ENCODE results near the gene C3orf20.

The C3orf20 gene

DNA sequence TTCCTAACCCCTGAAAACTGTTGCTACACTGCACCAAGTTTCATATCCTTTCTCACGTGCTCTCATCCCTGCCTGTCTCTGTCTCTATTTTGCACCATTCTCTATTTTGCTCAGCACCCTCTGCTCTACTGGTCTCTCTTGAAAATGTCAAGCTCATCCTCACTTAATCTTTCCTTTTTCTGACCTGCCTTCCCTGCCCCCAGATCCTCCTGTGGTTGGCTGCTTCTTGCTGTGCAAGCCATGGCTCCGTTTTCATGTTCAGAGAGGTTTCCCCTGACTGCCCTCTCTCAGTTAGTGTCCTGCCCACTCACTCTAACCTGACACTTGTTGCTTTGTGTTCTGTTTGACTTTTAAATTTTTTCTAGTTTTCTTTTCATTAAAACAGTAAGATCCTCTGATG lies 17.4 kb upstream of the C3orf20 start:
- TF ChIP-seq MYC (IDR thresholded peaks at IDR 0.05; ENCODE audit: low read depth, low read length) (no peak), POLR2A (IDR thresholded peaks at IDR 0.05; ENCODE audit: extremely low read depth, insufficient read length) (no peak)
- DNase-seq (ENCODE audit: low read depth) = no peak
- H3K4me3 ChIP-seq (ENCODE audit: low read depth, low read length) = no peak overlapping the region

DNA sequence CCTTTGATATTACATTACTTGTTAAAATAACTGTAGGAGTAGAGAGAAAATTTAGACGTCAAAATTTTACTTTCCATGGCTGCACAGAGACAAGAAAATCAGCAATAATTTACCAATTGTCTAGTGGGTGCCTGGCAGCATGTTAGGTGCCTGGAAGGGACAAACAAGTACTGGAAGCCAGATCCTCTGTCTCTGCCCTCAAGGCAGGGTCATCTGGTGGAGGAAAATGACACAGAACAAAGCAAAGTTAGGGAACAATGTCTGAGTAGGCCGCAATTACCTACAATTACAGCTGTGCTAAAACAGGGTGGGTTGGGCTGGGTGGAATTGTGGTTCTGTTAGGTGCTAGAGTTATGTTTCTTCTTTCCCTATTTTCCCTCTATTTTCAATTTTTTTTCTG lies 16.0 kb upstream of the C3orf20 start:
- DNase-seq (ENCODE audit: low read depth) = no peak
- no peak for TF ChIP-seq MYC (IDR thresholded peaks at IDR 0.05; ENCODE audit: low read depth, low read length)
- no peak overlapping the region for H3K4me3 ChIP-seq (ENCODE audit: low read depth, low read length)

DNA sequence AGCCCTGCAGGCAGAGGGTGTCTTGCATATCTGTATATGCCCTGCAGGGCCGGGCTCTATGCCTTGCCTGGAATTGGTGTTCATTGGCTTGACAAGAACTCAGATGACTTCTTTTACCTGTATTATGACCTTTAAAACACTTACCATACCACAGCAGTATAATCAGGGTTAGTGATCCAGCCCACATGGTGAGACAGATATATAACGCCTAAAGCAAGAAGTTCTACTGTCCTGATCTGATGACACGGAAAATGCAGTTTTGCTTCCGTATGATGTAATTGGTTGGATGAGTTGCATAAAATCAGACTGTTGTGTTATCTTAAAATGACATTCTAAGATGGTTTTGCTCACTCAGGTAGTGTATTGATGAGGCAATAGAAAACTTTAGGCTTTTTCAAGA lies 14.0 kb upstream of the C3orf20 start:
- H3K4me3 ChIP-seq (ENCODE audit: low read depth, low read length) = no peak overlapping the region
- no peak for DNase-seq (ENCODE audit: low read depth)
- TF ChIP-seq POLR2A (IDR thresholded peaks at IDR 0.05; ENCODE audit: extremely low read depth, insufficient read length) (no peak), MYC (IDR thresholded peaks at IDR 0.05; ENCODE audit: low read depth, low read length) (no peak)
- TF ChIP-seq, protein P1, sequence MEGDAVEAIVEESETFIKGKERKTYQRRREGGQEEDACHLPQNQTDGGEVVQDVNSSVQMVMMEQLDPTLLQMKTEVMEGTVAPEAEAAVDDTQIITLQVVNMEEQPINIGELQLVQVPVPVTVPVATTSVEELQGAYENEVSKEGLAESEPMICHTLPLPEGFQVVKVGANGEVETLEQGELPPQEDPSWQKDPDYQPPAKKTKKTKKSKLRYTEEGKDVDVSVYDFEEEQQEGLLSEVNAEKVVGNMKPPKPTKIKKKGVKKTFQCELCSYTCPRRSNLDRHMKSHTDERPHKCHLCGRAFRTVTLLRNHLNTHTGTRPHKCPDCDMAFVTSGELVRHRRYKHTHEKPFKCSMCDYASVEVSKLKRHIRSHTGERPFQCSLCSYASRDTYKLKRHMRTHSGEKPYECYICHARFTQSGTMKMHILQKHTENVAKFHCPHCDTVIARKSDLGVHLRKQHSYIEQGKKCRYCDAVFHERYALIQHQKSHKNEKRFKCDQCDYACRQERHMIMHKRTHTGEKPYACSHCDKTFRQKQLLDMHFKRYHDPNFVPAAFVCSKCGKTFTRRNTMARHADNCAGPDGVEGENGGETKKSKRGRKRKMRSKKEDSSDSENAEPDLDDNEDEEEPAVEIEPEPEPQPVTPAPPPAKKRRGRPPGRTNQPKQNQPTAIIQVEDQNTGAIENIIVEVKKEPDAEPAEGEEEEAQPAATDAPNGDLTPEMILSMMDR (IDR thresholded peaks at IDR 0.05; ENCODE audit: low read depth, low read length) = no peak
- TF ChIP-seq, protein P2, sequence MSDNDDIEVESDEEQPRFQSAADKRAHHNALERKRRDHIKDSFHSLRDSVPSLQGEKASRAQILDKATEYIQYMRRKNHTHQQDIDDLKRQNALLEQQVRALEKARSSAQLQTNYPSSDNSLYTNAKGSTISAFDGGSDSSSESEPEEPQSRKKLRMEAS (IDR thresholded peaks at IDR 0.05; ENCODE audit: low read depth, low read length) = no peak

DNA sequence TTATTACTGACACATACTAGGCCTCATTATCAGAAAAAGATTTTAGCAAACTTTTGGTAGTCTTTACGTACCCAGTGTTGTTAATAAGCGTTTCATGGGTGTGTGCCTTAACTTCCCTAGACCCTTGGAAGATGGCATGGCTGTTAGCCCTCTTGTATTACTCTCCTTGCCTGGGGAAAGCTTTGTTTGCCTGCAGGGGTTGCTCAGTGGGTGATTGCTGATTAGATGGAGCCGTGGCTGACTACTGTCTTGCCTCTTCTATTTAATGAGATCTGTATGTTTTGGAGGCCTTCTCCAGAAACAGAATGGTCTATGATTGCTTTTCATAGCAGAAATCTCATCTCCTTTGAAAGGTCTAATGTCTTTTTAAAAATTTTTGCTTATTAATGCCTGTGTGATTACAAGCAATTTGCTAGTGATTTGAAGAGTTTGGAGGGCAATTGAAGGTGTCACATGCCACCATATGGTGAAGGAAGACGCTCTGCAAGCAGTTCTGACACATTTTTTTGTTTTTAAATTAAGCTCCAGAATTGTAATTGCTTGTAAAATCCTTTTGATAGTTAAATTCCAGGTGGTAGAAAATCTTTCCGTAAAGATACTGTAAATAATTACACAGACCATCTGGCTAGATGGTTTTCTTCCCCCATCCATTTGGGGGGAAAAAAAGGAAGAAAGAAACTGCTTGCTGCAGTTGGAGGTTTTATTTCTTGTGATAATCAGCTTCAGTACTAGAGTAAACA lies 11.4 kb upstream of the C3orf20 start:
- DNase-seq (ENCODE audit: low read depth) = no peak
- no peak overlapping the region for H3K4me3 ChIP-seq (ENCODE audit: low read depth, low read length)
- TF ChIP-seq, protein P1 (IDR thresholded peaks at IDR 0.05; ENCODE audit: low read depth, low read length) = no peak
- TF ChIP-seq, protein P2 (IDR thresholded peaks at IDR 0.05; ENCODE audit: low read depth, low read length) = no peak
- TF ChIP-seq MYC (IDR thresholded peaks at IDR 0.05; ENCODE audit: low read depth, low read length) = no peak
- no peak for TF ChIP-seq POLR2A (IDR thresholded peaks at IDR 0.05; ENCODE audit: extremely low read depth, insufficient read length)

DNA sequence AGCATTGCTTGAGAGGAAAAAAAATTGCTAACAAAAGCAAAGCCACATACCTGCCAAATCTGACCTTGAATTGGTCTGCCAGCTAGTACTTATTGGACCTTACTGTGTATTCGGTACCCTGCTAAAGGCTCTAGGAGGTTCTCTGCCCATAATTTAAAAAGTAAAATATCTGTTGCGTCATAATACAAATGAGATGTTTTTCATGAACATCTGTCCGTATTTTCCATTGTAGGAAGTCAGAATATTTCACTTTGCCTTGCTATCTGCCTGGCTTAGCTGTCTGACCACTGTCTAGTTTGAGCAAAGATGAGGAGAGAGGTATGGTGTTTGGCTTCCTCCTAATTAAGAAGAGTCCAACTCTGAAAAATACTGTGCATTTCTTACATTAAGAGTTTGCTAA lies 10.8 kb upstream of the C3orf20 start:
- TF ChIP-seq MYC (IDR thresholded peaks at IDR 0.05; ENCODE audit: low read depth, low read length) = no peak
- no peak for TF ChIP-seq POLR2A (IDR thresholded peaks at IDR 0.05; ENCODE audit: extremely low read depth, insufficient read length)
- TF ChIP-seq, protein P1 (IDR thresholded peaks at IDR 0.05; ENCODE audit: low read depth, low read length) = no peak
- TF ChIP-seq, protein P2 (IDR thresholded peaks at IDR 0.05; ENCODE audit: low read depth, low read length) = no peak
- no peak for DNase-seq (ENCODE audit: low read depth)

DNA sequence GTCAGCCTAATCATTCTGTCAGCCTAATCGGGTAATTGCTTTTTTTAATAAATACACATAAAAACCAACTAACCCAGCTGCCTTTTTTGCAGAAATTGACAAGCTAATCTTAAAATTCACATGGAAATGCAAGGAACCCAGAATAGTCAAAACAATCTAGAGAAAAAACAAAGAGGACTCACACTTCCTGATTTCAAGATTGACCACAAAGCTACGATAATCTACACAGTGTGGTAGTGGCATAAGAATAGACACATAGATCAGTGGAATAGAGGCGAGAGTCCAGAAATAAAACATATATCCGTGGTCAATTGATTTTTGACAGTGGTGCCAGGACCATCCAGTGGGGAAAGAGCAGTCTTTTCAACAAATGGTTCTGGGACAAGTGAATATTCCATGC lies 2.4 kb upstream of the C3orf20 start:
- TF ChIP-seq, protein P2 (IDR thresholded peaks at IDR 0.05; ENCODE audit: low read depth, low read length) = no peak
- TF ChIP-seq, protein P1 (IDR thresholded peaks at IDR 0.05; ENCODE audit: low read depth, low read length) = no peak
- no peak for TF ChIP-seq POLR2A (IDR thresholded peaks at IDR 0.05; ENCODE audit: extremely low read depth, insufficient read length)
- TF ChIP-seq MYC (IDR thresholded peaks at IDR 0.05; ENCODE audit: low read depth, low read length) = no peak
- DNase-seq (ENCODE audit: low read depth) = no peak
- H3K4me3 ChIP-seq (ENCODE audit: low read depth, low read length) = no peak overlapping the region

More for the DNA sequence above, 10.8 kb upstream of the C3orf20 start:
- no peak overlapping the region for H3K4me3 ChIP-seq (ENCODE audit: low read depth, low read length)

DNA sequence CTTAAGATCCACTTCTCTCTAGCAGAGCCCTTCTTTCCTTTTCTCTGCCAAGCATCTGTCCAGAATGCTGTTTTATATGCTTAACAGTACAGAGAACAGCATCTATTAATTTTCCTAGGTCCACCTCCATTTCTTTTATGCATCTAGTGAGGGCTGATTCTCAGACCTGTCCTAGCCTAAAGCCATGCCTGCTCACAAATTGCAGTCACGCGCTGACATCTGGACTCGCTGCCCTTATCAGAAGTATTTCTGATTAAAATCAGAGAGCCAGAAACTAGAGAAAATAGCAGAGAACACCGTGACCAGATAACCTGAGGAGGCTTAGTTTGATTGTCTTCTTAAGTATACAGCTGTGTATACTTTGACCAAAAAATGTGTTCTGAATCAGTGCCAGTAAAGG lies 1.9 kb downstream of the C3orf20 start:
- DNase-seq (ENCODE audit: low read depth) = no peak
- TF ChIP-seq, protein P1 (IDR thresholded peaks at IDR 0.05; ENCODE audit: low read depth, low read length) = no peak
- no peak for TF ChIP-seq POLR2A (IDR thresholded peaks at IDR 0.05; ENCODE audit: extremely low read depth, insufficient read length)
- TF ChIP-seq, protein P2 (IDR thresholded peaks at IDR 0.05; ENCODE audit: low read depth, low read length) = no peak
- TF ChIP-seq MYC (IDR thresholded peaks at IDR 0.05; ENCODE audit: low read depth, low read length) = no peak

More for the DNA sequence above, 1.9 kb downstream of the C3orf20 start:
- H3K4me3 ChIP-seq (ENCODE audit: low read depth, low read length) = no peak overlapping the region
